Mucosa of rectum (tissue), 2 donors: Measurements from ENCODE around the gene PGS1.

ENCODE experiments used
- H3K27ac ChIP-seq, 2 donors: one replicate each; pipeline ENCODE4 v1.7.0; 2013; ENCODE audit warnings: inconsistent platforms in 2 of 2, low read depth in 2 of 2, low read length in 2 of 2
- H3K27me3 ChIP-seq, 2 donors: one replicate each; pipeline ENCODE4 v1.7.0; 2013; ENCODE audit warnings: low read length in 2 of 2; ENCODE audit not compliant: control insufficient read depth in 2 of 2, insufficient read depth in 2 of 2
- H3K36me3 ChIP-seq, 2 donors: one replicate each; pipeline ENCODE4 v1.7.0; 2013; ENCODE audit warnings: low read length in 2 of 2; ENCODE audit not compliant: control insufficient read depth in 2 of 2, insufficient read depth in 2 of 2
- H3K4me1 ChIP-seq, 2 donors: one replicate each; pipeline ENCODE4 v1.7.0; 2013; ENCODE audit warnings: low read length in 2 of 2, mild to moderate bottlenecking in 1 of 2; ENCODE audit not compliant: control insufficient read depth in 2 of 2, insufficient read depth in 2 of 2
- H3K4me3 ChIP-seq, 2 donors: one replicate each; pipeline ENCODE4 v1.7.0; 2013; ENCODE audit warnings: low read length in 2 of 2
- H3K9ac ChIP-seq, 2 donors: one replicate each; pipeline ENCODE4 v1.7.0; 2013; ENCODE audit warnings: low read length in 2 of 2, low read depth in 1 of 2, mild to moderate bottlenecking in 1 of 2
- H3K9me3 ChIP-seq, 2 donors: one replicate each; pipeline ENCODE4 v1.7.0; 2013; ENCODE audit warnings: low read length in 2 of 2; ENCODE audit not compliant: control insufficient read depth in 2 of 2
- donor health status: healthy.
- donor health status: Normal muscosa, but diverticular disease.

The PGS1 gene

DNA sequence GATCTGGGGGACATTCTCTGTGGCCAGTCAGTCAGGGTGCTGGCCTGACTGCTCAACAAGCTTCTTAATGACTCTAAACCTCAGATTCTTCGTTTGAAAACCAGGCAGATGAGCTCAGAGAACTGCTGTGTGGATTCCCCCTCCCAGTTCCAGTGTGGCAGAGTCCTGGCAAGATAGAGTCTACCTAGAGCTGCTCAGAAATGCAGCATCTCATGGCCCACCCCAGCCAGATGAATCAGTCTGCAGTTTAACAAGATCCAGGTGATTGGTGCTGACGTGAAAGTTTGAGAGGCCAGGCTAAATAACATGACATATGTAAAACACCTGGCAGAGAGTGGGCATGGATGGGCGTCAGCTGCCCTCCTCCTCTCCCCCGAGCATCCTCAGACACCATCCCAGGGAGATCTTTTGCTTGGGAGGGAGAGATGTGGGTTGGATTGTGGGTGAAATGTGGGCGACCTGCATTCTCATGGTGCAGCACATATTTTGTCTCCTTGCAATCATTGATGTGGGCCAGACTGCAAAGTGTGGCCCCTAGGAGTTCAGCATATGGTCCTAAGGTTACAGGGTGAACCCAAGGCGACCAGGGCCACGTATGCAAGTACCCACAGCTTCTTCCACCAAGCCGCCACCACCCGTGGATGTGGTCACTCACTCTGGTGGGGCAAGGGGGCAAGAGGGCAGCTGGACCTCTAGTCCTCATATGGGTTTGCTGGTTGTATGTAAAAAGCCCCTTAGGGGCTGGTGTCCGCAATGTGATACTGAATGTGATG lies 38.1 kb upstream of the PGS1 start:
- no peak overlapping the region for H3K27ac ChIP-seq
- no peaks in the 10 kb centered on the region for H3K27me3 ChIP-seq
- H3K4me3 ChIP-seq, result no peak overlapping the region
- H3K36me3 ChIP-seq, result no peaks in the 10 kb centered on the region
- H3K9ac ChIP-seq, result no peak overlapping the region
- H3K4me1 ChIP-seq, result peaks cover 29 to 32% of the 10 kb centered on the region in 2 donors
- no peaks in the 10 kb centered on the region for H3K9me3 ChIP-seq

GRCh38 chr17:78341559-78342448 lies 36.6 kb upstream of the PGS1 start:
- Histone ChIP-seq H3K4me3 (peak overlapping the region; percentile 48 to 55), H3K9me3 (no peaks in the 10 kb centered on the region), H3K4me1 (peaks cover 29 to 32% of the 10 kb centered on the region in 2 donors), H3K36me3 (no peaks in the 10 kb centered on the region), H3K27me3 (no peaks in the 10 kb centered on the region), H3K27ac (peak overlapping the region; percentile 83), H3K9ac (peak overlapping the region; percentile 56 to 78)

DNA sequence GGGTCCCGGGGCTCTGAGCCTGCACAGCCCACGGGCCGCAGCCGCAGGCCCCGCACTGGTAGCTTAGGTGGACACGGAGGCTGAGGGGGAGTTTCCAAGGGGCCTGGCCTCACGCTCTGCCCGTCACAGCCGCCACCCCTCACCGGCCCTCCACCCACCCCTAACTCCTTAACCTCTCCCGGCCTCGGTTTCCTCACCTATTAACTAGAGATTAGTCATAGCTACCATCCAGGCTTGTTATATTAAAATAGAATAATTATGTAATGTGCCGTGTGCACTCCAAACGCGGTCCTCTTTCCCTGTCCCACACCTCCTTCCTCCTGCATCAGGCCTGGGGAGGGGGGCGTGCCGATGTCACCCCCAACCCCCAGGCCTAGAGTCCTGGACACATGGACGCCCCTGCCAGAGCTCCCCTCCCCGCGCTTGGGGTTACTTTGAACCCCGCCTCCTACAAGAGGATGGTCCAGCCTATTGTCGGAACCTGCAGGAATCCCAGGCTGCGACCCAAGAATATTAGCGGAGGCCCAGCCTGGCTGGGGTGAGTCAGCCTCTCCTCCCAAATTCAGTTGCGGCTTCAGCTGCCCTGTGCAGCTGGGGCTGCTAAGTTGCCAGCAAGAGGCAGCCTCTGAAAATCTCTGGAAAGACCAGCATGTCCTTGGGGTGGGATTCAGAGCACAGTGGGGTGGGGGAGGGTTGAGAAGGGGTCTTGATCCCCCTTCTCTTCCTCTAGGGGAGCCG lies 35.8 kb upstream of the PGS1 start:
- Histone ChIP-seq H3K9ac (peak overlapping the region; percentile 56 to 78), H3K4me1 (peaks cover 28 to 29% of the 10 kb centered on the region in 2 donors)

DNA sequence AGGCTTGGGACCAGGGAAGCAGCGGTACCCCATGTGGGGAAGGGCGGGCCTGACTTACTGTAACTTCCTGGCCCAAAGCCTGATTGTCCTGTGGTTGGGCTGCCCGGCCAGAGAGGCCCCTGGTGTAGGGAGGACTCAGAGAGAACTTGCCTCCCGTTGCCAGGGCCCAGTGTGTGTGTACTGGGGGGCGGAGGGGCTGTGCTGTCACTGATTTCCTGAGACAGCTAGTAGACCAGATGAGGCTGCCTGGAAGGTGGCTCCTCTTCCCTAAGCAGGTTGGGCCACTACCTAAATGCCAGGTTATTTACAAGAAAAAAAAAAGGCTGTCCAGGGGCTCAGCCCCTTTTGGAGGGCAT lies 35.3 kb upstream of the PGS1 start:
- Histone ChIP-seq H3K27me3 (no peaks in the 10 kb centered on the region), H3K36me3 (no peaks in the 10 kb centered on the region), H3K9me3 (no peaks in the 10 kb centered on the region), H3K4me3 (no peak overlapping the region), H3K4me1 (peaks cover 28 to 29% of the 10 kb centered on the region in 2 donors), H3K9ac (peak overlapping the region; percentile 32 to 78), H3K27ac (peak overlapping the region; percentile 83)

More for the DNA sequence above, 35.8 kb upstream of the PGS1 start:
- Histone ChIP-seq H3K27ac (peak overlapping the region; percentile 83), H3K9me3 (no peaks in the 10 kb centered on the region), H3K27me3 (no peaks in the 10 kb centered on the region), H3K4me3 (peak overlapping the region; percentile 48 to 55), H3K36me3 (no peaks in the 10 kb centered on the region)

DNA sequence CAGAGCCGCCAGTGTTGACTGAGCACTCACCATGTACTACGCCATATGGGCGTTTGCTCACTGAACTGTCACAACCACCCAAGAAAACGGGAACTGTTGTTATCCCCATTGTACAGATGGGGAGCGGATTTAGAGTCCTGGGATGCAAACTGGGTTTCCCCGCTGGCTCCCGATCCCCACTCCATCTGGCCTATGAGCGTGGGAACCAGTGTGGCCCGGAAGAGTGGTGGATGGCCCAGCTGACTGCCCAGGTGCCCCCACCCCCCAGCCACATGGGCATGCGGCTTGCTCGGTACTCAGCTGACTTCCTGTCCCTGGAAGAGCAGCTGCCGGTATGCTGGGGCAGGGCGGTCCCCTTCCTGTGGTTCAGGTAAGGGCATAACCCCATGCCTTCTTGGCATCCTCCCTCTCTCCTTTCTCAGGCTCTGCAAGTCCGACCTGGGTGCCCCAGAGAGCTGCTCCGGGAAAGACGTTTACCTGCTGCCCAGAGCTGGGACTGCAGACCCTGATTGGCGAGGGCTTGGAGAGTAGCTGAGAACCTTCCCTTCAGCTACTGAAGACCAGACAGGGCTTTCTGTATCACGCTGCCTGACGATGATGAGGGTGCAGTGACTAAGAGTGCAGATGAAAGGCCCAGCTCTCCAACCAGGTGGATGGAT lies 34.8 kb upstream of the PGS1 start:
- peak overlapping the region; percentile 83 for H3K27ac ChIP-seq
- H3K4me3 ChIP-seq, result peak overlapping the region in 1 of 2 donors; percentile 35
- no peaks in the 10 kb centered on the region for H3K9me3 ChIP-seq
- no peaks in the 10 kb centered on the region for H3K36me3 ChIP-seq
- peak overlapping the region; percentile 32 to 78 for H3K9ac ChIP-seq
- no peaks in the 10 kb centered on the region for H3K27me3 ChIP-seq
- peaks cover 24 to 27% of the 10 kb centered on the region in 2 donors for H3K4me1 ChIP-seq

- Histone ChIP-seq H3K36me3 (no peaks in the 10 kb centered on the region), H3K9ac (no peak overlapping the region), H3K4me3 (no peak overlapping the region), H3K4me1 (peaks cover 22 to 23% of the 10 kb centered on the region in 2 donors), H3K27me3 (no peaks in the 10 kb centered on the region), H3K9me3 (no peaks in the 10 kb centered on the region), H3K27ac (no peak overlapping the region)
Measured at GRCh38 chr17:78344666-78345065, 33.8 kb upstream of the PGS1 start.

- no peaks in the 10 kb centered on the region for H3K9me3 ChIP-seq
- H3K9ac ChIP-seq, result no peak overlapping the region
- no peaks in the 10 kb centered on the region for H3K36me3 ChIP-seq
- peaks cover 22 to 23% of the 10 kb centered on the region in 2 donors for H3K4me1 ChIP-seq
- no peak overlapping the region for H3K4me3 ChIP-seq
- H3K27me3 ChIP-seq, result no peaks in the 10 kb centered on the region
- no peak overlapping the region for H3K27ac ChIP-seq
Measured at GRCh38 chr17:78345172-78345571, 33.3 kb upstream of the PGS1 start.

GRCh38 chr17:78345791-78346494 lies 32.5 kb upstream of the PGS1 start:
- Histone ChIP-seq H3K4me3 (no peak overlapping the region), H3K4me1 (peaks cover 22 to 23% of the 10 kb centered on the region in 2 donors), H3K36me3 (no peaks in the 10 kb centered on the region), H3K9ac (no peak overlapping the region), H3K9me3 (no peaks in the 10 kb centered on the region), H3K27me3 (no peaks in the 10 kb centered on the region), H3K27ac (no peak overlapping the region)

DNA sequence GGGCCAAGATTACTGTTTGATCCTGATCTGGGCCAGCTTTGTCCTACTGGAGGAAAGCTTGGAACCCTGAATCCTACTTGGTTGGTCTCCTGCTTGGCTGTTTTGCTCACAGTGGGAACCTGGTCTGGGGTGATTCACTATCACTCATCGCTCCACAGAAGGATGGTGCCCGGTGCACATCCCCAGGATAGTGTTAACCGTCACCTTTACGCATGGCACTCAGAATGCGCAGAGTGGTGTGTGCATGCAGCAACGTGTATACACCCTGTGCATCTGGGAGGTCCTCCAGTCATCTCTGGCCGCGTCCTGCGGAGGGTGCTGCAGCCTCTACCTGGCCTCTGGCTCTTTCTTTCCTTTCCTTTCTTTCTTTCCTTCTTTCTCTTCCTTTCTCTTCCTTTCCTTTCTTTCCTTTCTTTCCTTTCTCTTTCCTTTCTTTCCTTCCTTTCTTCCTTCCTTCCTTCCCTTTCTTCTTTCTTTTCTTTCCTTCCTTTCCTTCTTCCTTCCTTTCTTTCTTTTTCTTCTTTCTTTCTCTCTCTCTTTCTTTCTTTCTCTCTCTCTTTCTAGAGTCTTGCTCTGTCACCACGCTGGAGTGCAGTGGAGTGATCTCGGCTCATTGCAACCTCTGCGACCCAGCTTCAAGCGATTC lies 31.7 kb upstream of the PGS1 start:
- Histone ChIP-seq H3K4me3 (no peak overlapping the region), H3K27me3 (no peaks in the 10 kb centered on the region), H3K4me1 (peaks cover 20 to 26% of the 10 kb centered on the region in 2 donors), H3K36me3 (no peaks in the 10 kb centered on the region), H3K9ac (no peak overlapping the region), H3K9me3 (no peaks in the 10 kb centered on the region), H3K27ac (no peak overlapping the region)
